ENCODE results near the gene CEP152.

The CEP152 gene

DNA sequence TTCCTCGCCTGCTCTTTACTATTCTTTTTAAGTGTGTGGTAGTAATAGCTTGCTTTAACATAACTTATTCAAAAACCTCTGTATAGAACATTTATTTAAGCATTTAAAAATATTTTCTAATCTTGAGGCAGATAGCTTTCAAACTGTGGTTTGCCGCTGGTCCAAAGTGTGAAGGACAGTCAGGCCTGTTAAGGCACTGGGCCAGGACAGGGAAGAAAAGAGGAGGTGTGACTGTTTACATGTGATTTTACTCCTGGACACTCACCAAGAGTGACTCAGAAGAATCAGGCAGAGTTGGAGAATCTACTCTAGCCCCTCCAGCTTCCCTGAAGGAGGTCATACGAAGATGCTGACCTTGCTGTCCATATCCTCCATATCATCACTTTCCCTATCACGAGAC is 44.7 kb downstream of the CEP152 start:
- DNase-seq: no peak

DNA sequence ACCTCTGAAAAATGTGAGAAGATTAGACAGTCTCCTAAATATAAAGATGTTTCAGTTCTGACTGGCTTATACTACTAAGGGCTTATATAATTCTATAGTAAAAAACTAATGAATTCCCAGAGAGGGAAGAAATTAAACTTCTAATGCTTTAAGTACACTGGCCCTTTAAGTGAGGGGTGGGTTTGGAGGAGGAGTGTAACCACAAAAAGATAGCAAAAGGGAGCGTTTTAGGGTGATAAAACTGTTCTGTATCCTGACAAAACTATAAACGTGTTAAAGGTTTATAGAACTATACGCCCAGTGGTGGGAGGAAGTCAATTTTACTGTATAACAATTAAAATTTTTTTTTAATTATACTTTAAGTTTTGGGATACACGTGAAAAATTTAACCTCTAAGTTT is 45.8 kb downstream of the CEP152 start:
- DNase-seq: no peak

DNA sequence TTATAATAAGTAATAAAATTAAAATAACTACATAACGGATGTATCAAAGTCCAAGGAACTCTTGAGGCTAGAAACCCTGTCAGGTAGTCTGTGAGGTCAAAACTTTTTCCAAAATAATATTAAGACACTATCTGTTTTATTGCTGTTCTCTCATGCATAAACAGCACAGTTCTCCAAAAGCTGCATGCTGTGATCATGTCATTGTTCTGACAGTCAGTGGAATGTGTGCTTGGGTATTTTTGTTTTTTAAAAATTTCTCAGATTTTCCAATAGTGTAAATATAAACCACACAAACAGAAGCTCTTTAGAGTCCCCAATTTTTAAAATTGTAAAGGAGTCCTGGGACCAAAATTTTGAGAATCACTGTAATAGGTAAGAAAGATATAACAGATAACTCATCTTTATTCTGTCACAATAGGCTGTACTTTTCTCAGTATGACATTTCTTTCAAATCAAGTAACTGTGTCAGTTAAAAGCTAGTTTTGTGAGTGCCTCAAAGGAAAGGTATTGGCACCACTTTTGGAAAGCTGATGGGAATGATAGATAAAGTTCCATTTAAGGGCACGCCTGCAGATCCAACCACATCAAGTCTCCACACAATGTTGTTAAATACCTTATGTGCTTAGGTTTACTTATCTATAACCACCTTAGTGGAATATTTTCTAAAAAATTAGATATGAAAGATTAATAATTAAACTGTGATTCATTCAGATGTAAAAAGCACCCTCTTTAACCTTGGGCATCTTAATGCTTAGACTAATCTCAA is 49.3 kb downstream of the CEP152 start:
- no peak for DNase-seq

DNA sequence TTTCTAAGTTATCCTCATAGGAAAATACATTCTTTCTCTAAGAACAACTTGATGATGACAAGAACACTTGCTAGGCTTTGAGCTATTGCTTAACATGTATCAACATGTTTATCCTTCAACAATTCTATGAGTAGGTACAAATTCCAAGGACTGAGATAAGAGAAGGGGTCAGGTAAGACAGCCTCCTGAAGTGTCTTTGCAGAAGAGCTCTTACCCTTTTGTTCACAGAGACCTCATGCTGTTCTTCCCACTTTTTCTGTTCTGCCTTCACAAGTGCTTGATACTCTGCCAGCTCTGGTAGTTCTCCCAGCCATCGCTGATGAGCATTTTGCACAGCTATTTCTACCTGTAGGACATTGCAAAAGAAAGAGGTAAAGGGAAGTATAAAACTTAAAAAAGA is 50.9 kb downstream of the CEP152 start:
- no peak for DNase-seq

DNA sequence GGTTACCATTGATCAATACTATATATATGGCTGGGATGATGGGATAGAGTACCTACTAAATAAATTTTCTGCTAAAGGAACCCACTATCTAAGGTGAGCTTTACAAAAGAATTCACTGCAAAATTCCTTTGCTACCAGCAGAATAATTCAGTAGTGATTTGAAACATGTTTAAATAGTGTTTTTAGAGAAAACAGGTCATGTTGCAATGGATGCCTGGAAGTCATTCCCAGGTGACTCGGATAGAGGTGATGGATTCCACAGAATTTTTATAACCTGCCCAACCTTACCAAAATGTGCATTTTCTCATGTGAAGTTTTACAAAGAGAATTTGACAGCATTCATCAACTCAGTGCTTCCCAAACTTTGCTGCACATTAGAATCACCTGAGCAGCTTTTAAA is 53.2 kb downstream of the CEP152 start:
- no peak for DNase-seq

DNA sequence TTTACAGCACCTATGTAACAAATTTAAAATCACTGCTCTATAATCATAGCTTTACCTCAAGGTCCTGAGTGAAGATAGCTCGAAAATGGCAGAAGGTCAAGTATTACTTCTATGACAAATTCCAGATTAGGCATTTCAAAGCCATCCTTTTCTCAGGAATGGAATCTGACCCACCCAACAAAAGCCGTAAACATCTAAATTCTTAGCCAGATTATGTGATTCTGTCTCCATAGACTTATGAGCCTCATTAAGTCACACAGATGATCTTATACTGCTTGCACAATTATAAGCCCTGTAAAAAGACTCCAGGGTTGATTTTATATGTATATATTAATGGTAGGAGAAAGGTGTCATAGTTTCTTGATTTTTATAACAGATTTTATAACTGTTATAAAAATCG is 56.9 kb downstream of the CEP152 start:
- no peak for DNase-seq

DNA sequence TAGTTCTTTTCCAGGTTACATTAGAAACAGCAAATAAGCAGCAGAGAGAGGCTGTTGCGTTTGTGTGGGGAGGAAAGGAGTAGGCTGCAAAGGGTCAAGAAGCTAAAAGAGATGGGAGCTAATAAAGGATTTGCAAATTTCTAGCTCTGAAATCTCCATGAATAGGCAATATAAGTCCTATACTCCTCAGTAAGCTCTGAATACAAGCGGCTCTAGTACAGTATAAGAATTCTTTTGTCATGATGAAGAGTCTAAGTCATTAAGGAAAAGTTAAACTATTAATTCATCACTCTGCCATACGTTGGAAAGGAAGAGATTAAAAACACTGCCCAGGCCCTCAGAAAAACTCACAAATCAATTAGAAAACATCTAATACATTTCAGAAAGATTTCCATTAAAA is 59.3 kb downstream of the CEP152 start:
- DNase-seq: no peak

DNA sequence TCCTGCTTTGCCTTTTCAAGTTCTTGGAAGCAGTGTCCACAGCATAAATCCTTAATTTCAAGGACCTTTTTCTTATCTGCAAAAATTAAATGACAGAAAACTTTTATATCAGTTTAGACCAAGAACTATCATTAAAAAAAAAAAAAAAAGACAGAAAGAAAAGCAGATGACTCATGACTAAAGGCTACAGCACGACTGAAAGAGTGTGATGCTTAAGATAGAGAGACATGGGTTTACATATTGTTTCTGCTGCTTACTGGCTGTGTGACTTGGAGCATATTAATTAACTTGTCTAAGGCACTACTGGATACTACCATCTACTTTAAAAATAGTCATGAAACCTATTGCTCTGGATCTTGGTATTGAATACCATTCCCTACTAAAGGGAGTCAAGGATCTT is 62.3 kb downstream of the CEP152 start:
- DNase-seq: no peak

DNA sequence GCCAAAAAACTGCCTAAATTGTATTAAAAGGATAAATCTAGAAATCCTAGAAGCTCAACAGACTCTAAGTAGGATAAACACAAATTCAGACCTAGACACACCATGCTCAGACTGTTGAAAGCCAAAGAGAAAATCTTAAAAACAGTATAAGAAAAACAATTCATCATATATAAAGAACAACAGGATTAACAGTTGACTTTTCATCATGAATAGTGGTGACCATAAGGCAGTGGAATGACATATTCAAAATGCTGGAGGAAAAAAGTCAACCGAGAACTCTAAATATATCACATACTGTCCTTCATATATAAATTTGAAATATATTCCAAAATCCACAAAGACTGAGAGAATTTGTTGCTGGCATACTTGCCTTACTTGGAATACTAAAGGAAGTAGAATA is 77.3 kb downstream of the CEP152 start:
- DNase-seq: no peak

DNA sequence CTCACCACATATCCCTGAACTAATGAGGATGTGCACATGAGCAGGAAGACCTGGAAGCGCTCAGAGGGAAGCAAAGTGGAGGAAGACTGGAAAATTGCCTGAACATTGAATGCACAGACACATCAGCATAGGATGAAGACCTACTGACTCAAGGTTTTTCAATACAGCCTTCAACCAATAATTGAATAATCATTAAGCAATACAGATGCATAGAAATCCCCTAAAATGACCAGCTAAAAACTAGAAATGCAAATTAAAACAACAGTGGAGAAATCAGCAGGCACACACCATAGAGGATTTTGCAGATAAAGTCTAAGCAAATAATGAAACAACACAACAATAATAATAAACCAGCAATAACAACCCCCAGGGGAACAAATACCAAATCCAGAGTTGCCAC is 80.4 kb downstream of the CEP152 start:
- no peak for DNase-seq

DNA sequence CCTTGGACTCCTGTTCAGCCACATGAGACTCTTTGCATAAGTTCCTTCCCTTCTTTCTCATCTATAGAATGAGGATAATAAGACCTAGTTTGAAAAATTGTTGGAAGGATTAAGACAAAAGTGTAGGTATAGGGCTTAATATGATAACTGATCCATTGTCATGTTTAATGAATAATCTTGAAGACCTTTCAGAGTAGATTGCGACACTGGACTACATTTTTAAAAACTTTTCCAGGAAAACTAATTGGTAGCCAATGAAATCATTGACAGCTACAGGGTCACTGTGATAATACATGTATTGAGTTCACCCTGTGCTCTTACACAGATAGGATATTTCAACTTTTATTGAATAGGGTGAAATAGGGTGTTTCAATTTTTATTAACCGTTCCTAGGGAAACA is 86.9 kb downstream of the CEP152 start:
- no peak for DNase-seq

DNA sequence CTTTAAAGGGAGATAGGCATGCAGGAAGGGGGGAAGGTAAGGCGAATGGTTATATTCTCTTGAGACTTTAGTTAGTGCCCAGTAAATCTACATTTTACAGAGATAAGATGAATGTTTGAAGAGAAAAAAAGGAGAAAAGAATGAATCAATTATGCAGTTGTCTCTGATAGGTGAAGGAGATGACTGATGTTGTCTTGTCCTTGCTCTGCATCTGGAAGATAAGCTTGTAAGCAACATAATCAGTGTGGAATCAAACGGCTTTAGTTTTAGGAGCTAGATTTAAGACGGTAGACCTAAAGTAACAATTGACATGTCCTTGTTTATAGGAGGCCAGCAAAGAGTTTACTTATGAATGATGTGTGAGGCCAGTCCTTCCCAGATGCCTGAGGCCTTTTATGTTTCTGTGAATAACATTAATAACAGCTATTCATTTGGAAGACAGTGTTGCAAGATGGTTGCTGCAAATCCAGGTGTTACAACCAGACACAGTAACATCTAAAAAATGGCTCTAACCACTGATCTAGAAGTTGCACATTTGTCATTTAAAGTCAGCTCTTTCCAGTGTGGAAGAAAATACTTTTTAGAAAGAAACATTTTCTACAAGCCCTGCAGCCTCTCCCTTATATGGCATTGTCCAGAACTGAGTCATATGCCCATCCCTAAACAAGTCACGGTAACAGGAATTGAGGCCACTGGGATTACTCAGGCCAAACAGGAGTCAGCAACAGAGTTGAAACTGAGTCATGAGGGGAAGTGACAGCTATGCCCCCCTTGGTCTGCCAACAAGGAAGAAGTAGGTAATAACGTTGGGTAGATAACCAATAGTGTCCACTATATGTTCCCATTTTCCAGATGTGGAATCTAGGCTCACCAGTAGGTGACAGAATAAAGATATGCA is 87.9 kb downstream of the CEP152 start:
- DNase-seq: no peak

DNA sequence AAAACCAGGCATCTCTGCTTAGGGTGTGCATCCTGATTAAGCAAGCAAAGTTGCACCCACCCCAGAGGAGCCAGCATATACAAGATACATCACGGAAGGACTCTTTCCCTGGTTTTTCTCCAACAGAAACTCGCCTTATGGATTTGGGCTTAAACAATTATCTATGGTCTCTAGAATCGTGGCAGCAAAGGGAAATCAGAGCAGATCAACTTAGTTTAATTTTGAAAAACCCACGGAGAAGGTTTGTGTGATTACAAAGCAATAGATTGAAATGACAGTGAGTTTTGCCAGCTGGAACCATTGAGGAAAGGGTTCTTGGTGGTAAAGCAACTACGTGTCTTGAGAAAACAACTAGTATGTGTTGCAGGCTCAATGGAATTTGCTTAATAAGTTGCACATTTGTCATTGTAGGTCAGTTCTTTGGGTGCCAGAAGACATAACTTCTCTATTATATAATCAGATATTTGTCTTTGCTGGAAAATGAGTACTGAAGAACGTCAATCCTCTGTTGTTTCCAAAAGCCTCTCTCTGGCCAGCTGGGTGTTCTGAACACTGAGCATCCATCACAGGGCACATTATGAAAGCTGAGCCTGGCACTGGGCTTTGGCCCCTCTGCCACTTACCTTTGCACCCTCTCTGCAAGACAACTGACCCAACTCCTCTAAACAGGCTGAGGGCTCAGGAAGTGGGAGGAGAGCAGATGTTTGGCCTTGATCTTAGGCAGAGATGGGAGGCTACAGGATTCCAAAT is 89.6 kb downstream of the CEP152 start:
- DNase-seq: no peak

DNA sequence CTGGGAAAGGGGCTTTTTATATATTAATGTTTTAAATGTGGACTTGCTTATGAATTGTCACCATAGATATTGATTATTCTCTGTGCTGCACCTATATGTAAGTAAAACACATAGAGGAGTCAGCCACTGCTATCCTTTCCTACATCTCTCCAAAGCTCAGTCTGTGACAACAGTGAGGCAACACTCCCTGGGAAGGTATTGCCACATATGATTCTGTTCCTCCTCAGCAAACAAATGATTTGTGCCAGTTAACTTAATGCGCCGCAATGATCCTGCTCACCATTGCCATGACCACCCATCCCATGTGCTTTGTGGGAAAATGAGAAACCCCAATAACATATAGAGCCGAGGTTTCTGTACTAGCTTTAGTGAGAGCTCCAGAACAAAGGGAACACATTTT is 90.2 kb downstream of the CEP152 start:
- DNase-seq: no peak

DNA sequence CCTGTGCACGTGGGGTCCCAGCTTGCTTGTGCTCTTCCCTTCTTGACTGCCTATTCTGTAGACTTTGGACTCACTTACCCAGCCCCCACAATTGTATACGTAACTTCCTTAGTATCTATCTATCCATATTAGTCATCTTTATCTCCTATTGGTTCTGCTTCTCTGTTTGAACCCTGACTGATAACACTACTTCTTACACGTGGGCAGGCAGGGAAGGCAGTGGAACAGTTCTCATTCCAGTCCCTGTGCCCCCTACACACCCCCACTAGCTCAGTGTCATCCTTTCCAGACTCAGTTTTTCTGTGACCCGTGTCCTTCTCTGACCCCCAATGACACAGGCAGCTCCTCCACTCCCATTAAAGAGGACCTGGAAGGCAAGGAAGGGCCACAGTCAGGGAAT is 91.2 kb downstream of the CEP152 start:
- no peak for DNase-seq

DNA sequence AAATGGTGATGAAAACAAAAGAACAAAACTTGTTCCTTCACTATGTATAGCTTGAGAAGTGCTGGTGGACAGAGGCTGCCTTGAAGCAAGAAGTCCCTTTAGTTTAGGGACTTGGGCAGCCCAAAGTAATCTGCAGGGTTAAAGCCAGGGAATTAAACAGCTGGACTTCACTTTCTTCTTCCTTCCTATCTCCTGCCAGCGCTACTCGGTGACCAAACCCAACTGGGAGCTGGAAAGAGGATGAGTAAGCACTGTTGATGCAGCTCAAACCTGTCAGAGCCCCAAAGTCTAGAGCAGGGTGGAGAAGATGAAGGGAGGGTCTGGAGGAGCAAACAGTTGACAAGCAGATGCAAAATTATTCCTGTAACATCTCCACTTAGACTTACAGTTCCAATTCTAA is 92.2 kb downstream of the CEP152 start:
- no peak for DNase-seq

DNA sequence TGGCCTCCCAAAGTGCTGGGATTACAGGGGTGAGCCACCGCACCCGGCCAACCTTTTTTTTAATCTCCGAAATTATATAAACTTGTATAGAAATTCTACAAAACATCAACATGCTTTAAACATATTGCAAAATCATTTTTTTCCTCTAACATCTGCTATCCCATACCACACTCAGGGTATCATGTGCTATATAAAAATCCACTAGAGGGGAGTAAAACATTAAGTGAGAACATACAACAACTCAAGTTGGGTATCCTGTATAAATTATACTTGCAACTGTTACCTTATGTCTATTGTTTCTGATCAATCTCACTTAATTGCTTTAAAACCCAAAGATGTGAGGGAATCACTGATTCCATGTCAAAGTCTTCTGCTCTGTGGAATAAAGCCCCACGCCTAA is 93.4 kb downstream of the CEP152 start:
- DNase-seq: no peak

DNA sequence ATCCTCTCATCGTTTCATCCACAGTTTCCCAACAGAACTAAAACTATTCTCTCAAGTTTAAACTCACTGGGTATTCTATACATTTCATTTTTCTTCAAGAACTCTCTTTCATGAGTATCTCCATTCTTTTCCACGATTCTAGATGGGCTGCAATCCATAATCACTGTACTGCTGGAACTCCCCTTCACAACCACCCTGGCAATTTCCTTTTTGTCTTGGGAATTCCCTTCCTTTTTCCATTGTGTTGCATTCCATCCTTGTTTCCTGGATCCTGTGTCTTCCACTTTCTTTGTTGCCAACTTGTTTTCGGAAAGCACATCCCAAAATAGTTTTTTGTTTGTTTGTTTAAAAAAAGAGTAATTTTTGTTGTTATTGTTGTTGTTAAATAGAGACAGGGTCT is 98.3 kb downstream of the CEP152 start:
- no peak for DNase-seq

DNA sequence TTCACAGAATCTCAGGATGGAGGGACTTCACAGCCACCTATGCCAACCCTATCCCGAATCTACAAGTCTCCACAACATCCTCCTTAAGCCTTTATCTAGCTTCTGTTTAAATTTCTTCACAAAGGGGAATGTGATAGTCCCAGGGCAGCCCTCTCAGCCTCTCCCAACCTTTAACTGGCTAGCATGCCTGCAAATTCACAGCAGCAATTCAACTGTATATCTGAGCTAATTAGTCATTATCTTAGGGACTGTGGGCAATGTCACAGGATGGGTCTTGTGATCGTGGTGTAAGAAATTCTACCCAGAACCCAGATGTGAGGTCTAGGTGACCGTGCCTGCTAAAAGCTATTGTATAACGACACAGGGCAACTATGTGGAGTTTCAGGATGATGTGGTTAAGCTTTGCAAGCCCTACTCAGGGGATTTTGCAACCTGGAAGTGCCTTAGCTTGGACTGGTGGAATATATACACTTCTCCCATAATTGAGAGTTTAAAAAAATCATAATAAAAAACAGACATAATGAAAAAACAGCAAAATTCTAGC is 99.8 kb downstream of the CEP152 start:
- DNase-seq: no peak

DNA sequence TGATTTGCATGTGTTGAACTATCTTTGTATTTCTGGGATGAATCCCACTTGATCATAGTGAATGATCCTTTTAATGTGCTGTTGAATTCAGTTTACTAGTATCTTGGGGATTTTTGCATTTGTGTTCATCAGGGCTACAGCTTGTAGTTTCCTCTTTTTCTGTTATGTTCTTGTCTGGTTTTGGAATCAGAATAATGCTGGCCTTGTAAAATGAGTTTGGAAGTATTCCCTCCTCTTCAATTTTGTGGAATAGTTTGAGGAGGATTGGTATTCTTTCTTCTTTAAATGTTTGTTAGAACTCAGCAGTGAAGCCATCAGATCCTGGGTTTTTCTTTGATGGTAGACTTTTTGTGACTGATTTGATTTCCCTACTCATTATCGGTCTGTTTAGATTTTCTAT is 102.2 kb downstream of the CEP152 start:
- DNase-seq: no peak

DNA sequence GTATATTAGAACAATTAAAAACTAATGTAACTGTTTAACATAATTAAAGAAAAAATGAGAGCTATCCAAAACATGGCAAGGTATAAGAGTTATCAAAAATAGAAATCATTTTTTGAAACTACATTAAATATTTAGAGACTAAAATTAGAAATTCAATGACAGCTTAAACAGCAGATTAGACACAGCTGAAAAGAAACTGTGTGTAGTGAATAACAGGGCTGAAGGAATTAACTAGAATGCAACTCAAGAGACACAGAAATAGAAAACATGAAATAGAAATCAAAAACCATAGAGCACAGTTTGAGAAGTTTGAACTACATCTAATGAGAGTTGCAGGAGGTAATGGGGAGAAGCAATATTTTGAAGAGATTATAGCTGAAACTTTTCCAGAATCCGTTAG is 105.5 kb downstream of the CEP152 start:
- DNase-seq: no peak

DNA sequence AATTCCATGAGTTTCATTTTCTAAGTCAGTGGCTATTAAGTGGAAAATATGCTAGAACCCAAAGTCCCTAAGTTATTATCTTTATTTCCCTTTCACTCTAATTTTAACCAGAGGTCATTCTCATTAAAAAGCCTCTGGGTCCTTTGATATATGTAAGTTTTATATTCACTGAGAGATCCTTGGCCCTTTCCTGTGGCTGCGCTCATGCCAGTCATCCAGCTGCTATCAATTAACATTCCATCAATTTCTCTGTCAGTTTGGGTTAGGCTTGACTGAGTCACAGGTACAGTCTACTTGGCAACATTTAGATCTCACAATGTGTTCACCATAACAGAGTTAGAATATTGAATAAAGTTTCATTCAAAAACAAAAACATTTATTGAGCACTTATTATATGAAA is 107.3 kb downstream of the CEP152 start:
- no peak for DNase-seq

DNA sequence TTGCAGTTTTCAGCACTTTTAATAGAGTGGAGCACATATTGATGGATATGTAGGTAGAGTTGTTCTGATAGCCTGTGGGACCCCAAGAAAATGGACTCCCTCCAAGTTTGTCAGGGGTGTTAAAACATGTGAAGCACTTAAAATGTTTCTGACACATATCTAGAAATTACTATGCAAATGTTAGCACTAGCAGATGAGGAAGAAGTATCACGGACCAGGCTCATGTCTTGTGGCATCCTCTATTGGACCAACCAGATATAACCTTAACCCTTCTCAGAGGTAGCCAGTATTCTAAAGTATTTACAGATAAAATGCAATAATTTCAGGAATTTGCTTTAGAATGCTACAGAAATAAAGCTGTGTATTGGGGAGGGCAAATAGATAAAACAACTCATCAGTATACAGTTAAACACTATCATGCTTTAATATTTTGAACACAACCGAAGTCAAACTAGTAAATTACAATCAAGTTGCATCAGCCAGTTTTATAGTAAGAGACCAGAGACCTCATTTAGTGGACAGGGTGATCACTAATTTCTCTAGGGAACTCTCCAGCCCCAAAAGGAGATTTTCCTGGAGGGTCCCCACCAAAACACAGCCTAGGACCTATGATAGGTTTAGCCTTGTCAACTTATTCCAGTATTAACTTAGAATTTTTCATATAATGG is 108.2 kb downstream of the CEP152 start:
- DNase-seq: no peak
